ENCODE data around the gene GBE1.

Gene GBE1

GRCh38 chr3:81728766-81729544 lies 32.5 kb downstream of the GBE1 start:
- H3K27ac ChIP-seq (ENCODE audit: low read depth, low read length): no peak overlapping the region
- H3K4me2 ChIP-seq (ENCODE audit: low read depth, low read length, poor library complexity, severe bottlenecking): no peak overlapping the region

GRCh38 chr3:81726735-81727134 lies 34.7 kb downstream of the GBE1 start:
- no peak overlapping the region for H3K9ac ChIP-seq (ENCODE audit: low read length)
- H4K20me1 ChIP-seq (ENCODE audit: low read depth, low read length): no peaks in the 10 kb centered on the region
- H3K27me3 ChIP-seq (ENCODE audit: low read length): no peaks in the 10 kb centered on the region
- no peaks in the 10 kb centered on the region for H3K36me3 ChIP-seq (ENCODE audit: low read length)
- no peaks in the 10 kb centered on the region for H3K79me2 ChIP-seq (ENCODE audit: insufficient read depth, low read length)
- no peaks in the 10 kb centered on the region for H3K9me2 ChIP-seq (replicated peaks; ENCODE audit: insufficient read depth, low read length)
- H3K4me3 ChIP-seq (ENCODE audit: insufficient read depth, low read length, poor library complexity, severe bottlenecking): no peak overlapping the region
- H2AFZ ChIP-seq (ENCODE audit: low read depth, low read length, severe bottlenecking): no peak overlapping the region
- H3K4me2 ChIP-seq (ENCODE audit: low read depth, low read length, poor library complexity, severe bottlenecking): no peak overlapping the region
- no peaks in the 10 kb centered on the region for H3K9me3 ChIP-seq (ENCODE audit: insufficient read depth, low read length)
- TF ChIP-seq EZH2phosphoT487 (conservative IDR thresholded peaks at IDR 0.05; ENCODE audit: low read length): no peak
- TF ChIP-seq, protein P1, sequence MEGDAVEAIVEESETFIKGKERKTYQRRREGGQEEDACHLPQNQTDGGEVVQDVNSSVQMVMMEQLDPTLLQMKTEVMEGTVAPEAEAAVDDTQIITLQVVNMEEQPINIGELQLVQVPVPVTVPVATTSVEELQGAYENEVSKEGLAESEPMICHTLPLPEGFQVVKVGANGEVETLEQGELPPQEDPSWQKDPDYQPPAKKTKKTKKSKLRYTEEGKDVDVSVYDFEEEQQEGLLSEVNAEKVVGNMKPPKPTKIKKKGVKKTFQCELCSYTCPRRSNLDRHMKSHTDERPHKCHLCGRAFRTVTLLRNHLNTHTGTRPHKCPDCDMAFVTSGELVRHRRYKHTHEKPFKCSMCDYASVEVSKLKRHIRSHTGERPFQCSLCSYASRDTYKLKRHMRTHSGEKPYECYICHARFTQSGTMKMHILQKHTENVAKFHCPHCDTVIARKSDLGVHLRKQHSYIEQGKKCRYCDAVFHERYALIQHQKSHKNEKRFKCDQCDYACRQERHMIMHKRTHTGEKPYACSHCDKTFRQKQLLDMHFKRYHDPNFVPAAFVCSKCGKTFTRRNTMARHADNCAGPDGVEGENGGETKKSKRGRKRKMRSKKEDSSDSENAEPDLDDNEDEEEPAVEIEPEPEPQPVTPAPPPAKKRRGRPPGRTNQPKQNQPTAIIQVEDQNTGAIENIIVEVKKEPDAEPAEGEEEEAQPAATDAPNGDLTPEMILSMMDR (IDR thresholded peaks at IDR 0.05; ENCODE audit: insufficient read depth, low read length, poor library complexity, severe bottlenecking): no peak
- no peak overlapping the region for H3K27ac ChIP-seq (ENCODE audit: low read depth, low read length)
- no peaks in the 10 kb centered on the region; the same call in 1 of the 2 replicates for H3F3A ChIP-seq (ENCODE audit: insufficient read depth)

More at GRCh38 chr3:81728766-81729544, 32.5 kb downstream of the GBE1 start:
- H3K9me3 ChIP-seq (ENCODE audit: insufficient read depth, low read length): no peaks in the 10 kb centered on the region
- H3F3A ChIP-seq (ENCODE audit: insufficient read depth): no peaks in the 10 kb centered on the region; the same call in 1 of the 2 replicates
- no peak overlapping the region for H3K9ac ChIP-seq (ENCODE audit: low read length)
- no peak overlapping the region for H2AFZ ChIP-seq (ENCODE audit: low read depth, low read length, severe bottlenecking)
- H4K20me1 ChIP-seq (ENCODE audit: low read depth, low read length): no peaks in the 10 kb centered on the region
- H3K36me3 ChIP-seq (ENCODE audit: low read length): no peaks in the 10 kb centered on the region
- no peaks in the 10 kb centered on the region for H3K9me2 ChIP-seq (replicated peaks; ENCODE audit: insufficient read depth, low read length)
- TF ChIP-seq EZH2phosphoT487 (conservative IDR thresholded peaks at IDR 0.05; ENCODE audit: low read length): no peak
- TF ChIP-seq, protein P1 (IDR thresholded peaks at IDR 0.05; ENCODE audit: insufficient read depth, low read length, poor library complexity, severe bottlenecking): no peak
- H3K79me2 ChIP-seq (ENCODE audit: insufficient read depth, low read length): no peaks in the 10 kb centered on the region
- no peaks in the 10 kb centered on the region for H3K27me3 ChIP-seq (ENCODE audit: low read length)
- H3K4me3 ChIP-seq (ENCODE audit: insufficient read depth, low read length, poor library complexity, severe bottlenecking): no peak overlapping the region

- no peaks in the 10 kb centered on the region for H3K79me2 ChIP-seq (ENCODE audit: insufficient read depth, low read length)
- H3K4me2 ChIP-seq (ENCODE audit: low read depth, low read length, poor library complexity, severe bottlenecking): no peak overlapping the region
- no peaks in the 10 kb centered on the region for H3K9me3 ChIP-seq (ENCODE audit: insufficient read depth, low read length)
- TF ChIP-seq, protein P1 (IDR thresholded peaks at IDR 0.05; ENCODE audit: insufficient read depth, low read length, poor library complexity, severe bottlenecking): no peak
- no peak overlapping the region for H2AFZ ChIP-seq (ENCODE audit: low read depth, low read length, severe bottlenecking)
- no peak overlapping the region for H3K27ac ChIP-seq (ENCODE audit: low read depth, low read length)
- H3K36me3 ChIP-seq (ENCODE audit: low read length): no peaks in the 10 kb centered on the region
- no peak overlapping the region for H3K9ac ChIP-seq (ENCODE audit: low read length)
- H3K4me3 ChIP-seq (ENCODE audit: insufficient read depth, low read length, poor library complexity, severe bottlenecking): no peak overlapping the region
- H4K20me1 ChIP-seq (ENCODE audit: low read depth, low read length): no peaks in the 10 kb centered on the region
- no peaks in the 10 kb centered on the region for H3K9me2 ChIP-seq (replicated peaks; ENCODE audit: insufficient read depth, low read length)
- no peaks in the 10 kb centered on the region; the same call in 1 of the 2 replicates for H3F3A ChIP-seq (ENCODE audit: insufficient read depth)
- no peaks in the 10 kb centered on the region for H3K27me3 ChIP-seq (ENCODE audit: low read length)
Measured at GRCh38 chr3:81726132-81726531, 35.3 kb downstream of the GBE1 start.

All from SU-DHL-6 (cell line).